ENCODE measurements around the gene WDR33.
"Not testable (repeated sequence)": the region's sequence is repeated elsewhere in the genome, so short reads cannot be mapped to it uniquely, and the experiment has no call there.

Gene WDR33

DNA sequence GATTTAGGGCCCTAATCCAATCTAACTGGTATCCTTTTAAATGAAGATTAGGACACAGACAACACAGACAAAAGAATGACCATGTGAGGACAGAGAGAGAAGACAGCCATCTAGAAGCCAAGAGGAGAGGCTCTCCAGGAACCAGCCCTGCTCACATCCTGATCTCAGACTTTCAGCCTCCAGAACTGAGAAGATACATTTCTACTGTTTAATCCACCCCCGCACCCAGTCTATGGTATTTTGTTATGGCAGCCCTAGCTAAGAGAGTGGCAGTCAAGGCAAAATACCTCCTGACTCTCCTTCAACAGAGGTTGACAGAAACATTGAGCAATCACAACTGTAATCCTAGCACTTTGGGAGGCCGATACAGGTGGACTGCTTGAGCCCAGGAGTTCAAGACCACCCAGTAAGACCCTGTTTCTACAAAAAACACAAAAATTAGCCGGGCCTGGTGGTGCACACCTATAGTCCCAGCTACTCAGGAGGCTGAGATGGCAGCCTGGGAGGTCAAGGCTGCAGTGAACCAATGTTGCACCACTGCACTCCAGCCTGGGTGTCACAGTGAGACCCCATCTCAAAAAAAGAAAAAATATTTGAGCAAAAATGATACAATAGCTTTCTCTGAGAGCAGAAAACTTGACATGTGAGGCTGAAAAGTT, 34.7 kb downstream of the WDR33 start:
- no peak for DNase-seq (ENCODE audit: low read depth)
- H3K4me3 ChIP-seq (ENCODE audit: low read depth, low read length) = no peak overlapping the region
- TF ChIP-seq, protein P1, sequence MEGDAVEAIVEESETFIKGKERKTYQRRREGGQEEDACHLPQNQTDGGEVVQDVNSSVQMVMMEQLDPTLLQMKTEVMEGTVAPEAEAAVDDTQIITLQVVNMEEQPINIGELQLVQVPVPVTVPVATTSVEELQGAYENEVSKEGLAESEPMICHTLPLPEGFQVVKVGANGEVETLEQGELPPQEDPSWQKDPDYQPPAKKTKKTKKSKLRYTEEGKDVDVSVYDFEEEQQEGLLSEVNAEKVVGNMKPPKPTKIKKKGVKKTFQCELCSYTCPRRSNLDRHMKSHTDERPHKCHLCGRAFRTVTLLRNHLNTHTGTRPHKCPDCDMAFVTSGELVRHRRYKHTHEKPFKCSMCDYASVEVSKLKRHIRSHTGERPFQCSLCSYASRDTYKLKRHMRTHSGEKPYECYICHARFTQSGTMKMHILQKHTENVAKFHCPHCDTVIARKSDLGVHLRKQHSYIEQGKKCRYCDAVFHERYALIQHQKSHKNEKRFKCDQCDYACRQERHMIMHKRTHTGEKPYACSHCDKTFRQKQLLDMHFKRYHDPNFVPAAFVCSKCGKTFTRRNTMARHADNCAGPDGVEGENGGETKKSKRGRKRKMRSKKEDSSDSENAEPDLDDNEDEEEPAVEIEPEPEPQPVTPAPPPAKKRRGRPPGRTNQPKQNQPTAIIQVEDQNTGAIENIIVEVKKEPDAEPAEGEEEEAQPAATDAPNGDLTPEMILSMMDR (IDR thresholded peaks at IDR 0.05; ENCODE audit: low read depth, low read length, missing control alignments) = no peak

DNA sequence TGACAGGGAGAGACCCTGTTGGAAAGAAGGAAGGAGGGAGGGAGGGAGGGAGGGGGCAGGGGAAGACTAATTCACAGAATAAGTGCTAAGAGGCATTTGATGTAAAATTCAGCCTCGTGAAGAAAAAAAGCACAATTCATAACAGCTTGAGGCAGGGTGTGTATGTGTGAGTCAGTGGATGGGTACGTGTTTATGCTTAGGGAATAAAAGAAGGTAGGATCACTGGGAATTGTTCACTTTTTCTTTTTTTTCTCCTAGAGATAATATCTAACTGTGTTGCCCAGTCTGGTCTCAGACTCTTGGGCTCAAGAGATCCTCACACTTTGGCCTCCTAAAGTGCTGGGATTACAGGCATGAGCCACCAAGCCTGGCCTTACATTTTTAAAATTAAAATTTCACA, 39.2 kb downstream of the WDR33 start:
- TF ChIP-seq, protein P1 (IDR thresholded peaks at IDR 0.05; ENCODE audit: low read depth, low read length, missing control alignments) = no peak
- no peak overlapping the region for H3K4me3 ChIP-seq (ENCODE audit: low read depth, low read length)
- DNase-seq (ENCODE audit: low read depth) = no peak

DNA sequence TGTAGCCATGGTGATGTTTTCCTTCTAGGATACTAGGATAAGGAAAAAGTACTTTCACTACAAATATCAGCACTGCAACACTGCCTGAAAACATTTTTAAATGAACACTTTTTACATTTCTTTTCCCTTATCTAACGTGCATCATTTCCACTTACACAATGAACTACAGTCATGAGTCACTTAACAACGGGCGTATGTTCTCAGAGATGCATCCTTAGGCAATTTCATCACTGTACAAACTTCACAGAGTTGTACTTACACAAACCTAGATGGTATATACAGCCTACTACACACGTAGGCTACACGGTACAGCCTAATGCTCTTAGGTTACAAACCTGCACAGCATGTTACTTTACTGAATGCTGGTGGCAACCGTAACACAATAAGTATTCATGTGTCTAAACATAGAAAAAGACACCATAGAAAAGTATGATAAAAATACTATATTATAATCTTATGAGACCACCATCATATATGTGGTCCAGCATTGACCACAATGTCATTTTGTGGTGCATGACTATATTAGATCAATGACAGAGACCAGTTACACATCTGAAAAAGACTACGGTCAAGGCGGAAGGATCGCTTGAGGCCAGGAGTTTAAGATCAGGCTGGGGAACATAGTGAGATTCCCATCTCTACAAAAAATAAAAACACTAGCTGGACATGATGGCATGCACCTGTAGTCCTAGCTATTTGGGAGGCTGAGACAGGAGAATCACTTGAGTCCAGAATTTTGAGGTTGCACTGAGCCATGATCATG, 39.8 kb downstream of the WDR33 start:
- TF ChIP-seq, protein P1 (IDR thresholded peaks at IDR 0.05; ENCODE audit: low read depth, low read length, missing control alignments) = no peak
- H3K4me3 ChIP-seq (ENCODE audit: low read depth, low read length) = no peak overlapping the region
- DNase-seq (ENCODE audit: low read depth) = no peak

DNA sequence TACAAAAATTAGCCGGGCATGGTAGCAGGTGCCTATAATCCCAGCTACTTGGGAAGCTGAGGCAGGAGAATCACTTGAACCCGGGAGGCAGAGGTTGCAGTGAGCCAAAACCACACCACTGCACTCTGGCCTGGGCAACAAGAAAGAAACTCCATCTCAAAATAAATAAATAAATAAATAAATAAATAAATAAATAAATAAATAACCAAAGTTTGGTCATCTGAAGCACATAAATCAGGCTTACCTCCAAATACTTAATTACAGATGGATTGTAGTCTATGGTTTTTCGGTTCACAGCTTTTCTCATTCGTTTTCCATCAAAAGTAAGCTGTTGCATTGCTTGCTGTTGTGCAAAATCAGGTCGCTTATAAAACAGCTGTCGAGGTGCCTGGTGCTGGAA, 40.4 kb downstream of the WDR33 start:
- not testable (repeated sequence) for DNase-seq (ENCODE audit: low read depth); H3K4me3 ChIP-seq (ENCODE audit: low read depth, low read length)

DNA sequence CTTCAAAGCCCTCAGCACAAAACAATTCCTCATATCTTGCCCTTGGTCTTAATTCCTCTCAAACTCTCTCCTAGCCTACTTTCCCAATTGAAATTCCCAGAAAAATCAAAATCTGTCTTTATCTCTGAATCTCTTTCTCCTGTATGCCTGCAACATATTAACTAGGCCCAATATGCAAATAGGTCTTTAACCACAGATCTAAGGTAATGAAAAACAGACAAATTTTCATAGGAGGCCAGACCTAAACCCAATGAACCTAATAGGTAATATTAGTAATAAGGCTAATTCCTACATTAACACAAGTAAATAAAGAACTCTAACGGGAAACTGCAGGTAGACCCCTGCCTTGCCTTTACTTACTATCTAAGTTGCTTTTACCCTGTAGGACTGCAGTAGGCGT, 41.4 kb downstream of the WDR33 start:
- TF ChIP-seq, protein P1 (IDR thresholded peaks at IDR 0.05; ENCODE audit: low read depth, low read length, missing control alignments) = no peak
- no peak for DNase-seq (ENCODE audit: low read depth)
- H3K4me3 ChIP-seq (ENCODE audit: low read depth, low read length) = no peak overlapping the region

DNA sequence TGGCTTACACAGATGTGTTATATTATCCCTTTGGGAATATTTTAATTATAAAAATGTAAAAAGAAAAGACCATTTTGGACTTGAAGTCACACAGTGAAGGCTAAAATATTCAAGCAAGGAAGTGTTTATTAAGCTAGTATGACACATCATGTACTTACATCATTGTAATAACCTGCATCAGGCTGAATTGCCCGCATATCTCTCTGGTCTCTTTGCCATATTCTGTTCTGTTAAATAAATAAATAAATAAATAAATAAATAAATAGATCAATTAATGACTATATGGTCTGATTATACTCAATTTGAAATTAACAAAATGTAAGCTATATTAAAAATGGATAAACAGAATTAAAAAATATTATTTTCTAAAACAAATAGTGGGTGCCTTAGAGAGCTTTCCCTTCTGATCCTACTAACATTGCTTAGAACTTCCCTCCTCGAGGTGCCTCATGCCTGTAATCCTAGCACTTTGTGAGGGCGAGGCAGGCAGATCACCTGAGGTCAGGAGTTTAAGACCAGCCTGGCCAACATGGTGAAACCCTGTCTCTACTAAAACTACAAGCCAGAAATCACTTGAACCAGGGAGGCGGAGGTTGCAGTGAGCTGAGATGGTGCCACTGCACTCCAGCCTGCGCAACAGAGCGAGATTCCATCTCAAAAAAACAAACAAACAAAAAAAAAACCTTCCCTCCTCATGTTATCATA, 42.0 kb downstream of the WDR33 start:
- TF ChIP-seq, protein P1 (IDR thresholded peaks at IDR 0.05; ENCODE audit: low read depth, low read length, missing control alignments) = no peak
- DNase-seq (ENCODE audit: low read depth) = no peak

DNA sequence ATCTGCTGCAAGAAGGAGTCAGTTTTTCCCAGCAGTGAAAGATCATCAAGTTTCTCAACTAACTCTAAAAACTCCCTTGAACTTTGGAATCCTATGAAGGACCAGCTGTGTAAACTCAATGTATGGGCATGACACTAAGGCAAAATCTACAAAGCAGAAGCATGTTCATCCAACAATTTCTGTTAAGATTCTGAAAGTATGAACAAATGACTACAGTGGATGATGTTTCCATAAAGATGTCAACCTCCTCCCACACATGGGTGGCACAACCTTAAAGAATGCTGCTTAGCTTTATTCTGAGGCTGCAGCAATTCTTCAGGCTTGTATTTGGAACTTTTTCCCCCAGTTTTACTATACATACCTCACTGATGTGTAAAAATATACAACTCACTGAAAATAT, 47.2 kb downstream of the WDR33 start:
- no peak for DNase-seq (ENCODE audit: low read depth)
- TF ChIP-seq, protein P1 (IDR thresholded peaks at IDR 0.05; ENCODE audit: low read depth, low read length, missing control alignments) = no peak
- H3K4me3 ChIP-seq (ENCODE audit: low read depth, low read length) = no peak overlapping the region

More for the DNA sequence above, 42.0 kb downstream of the WDR33 start:
- no peak overlapping the region for H3K4me3 ChIP-seq (ENCODE audit: low read depth, low read length)

Measured in GM12864 (cell line).